Measurements from ENCODE around the gene WASHC2C.
"Not testable (repeated sequence)": the region's sequence is repeated elsewhere in the genome, so short reads cannot be mapped to it uniquely, and the experiment has no call there.

The WASHC2C gene

DNA sequence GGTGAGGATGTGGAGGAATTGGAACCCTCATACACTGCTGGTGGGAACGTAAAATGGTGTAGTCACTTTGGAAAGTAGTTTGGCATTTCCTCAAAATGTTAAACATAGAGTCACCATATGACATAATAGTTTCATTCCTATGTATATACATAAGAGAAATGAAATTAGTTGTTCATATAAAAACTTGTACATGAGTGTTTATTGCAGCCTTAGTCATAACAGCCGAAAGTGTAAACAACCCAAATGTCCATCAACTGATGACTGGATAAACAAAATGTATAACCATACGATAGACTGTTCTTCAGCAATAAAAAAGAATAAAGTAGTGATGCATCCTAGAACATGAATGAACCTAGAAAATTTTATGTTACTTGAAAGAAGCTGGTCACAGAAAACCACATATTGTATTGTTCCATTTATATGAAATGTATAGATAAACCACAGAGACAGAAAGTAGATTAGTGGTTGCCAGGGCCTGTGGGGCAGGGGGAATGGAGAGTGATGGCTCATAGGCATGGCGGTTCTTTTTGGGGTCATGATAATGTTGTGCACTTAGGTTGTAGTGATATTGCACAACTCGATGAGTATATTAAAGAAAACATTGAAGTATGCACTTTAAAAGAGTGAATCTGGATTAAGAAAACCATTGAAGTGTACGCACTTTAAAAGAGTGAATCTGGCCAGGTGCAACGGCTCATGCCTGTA is 44.8 kb downstream of the WASHC2C start:
- DNase-seq: not testable (repeated sequence)

- not testable (repeated sequence) for DNase-seq
Observed at GRCh38 chr10:45786217-45786616, 59.2 kb downstream of the WASHC2C start.

GRCh38 chr10:45787212-45787741 is 60.2 kb downstream of the WASHC2C start:
- not testable (repeated sequence) for DNase-seq

DNA sequence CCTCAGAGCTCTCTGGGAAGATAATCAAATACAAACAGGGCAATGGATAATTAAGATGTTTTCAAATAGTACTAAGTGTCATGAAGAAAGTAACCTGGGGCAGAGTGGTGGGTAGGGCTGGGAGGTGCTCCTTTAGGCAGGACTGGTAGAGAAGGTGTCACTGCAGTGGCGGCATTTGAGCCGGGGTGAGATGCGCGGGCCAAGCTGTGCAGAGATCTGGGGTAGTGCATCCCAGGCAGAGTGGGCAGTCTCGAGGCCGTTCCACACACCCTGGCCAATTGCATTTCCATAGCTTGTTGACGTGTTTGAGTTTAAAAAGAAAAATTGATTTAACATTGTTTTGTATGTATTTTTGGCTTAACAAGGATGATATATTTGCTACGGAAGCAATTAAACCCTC is 62.9 kb downstream of the WASHC2C start:
- DNase-seq: not testable (repeated sequence)

- DNase-seq: not testable (repeated sequence)
Observed at GRCh38 chr10:45790694-45791426, 63.8 kb downstream of the WASHC2C start.

DNA sequence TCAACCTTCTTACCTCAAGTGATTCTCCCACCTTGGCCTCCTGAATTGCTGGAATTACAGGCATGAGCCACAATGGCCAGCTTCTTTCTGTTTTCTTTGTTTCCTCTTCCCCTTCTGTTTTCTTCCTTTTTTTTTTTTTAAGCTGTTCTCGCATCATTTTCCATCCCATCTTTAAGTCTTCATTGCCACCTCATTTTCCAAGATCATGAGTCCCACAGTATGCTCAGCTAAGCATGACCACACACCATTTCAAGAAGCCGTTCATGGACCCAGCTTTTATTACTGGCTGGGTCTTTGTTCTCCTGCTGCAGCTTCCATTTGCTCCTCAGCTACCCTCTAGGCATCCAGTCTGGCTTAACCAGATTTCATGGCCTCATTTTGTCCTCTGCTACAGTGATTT is 67.7 kb downstream of the WASHC2C start:
- DNase-seq: not testable (repeated sequence)

DNA sequence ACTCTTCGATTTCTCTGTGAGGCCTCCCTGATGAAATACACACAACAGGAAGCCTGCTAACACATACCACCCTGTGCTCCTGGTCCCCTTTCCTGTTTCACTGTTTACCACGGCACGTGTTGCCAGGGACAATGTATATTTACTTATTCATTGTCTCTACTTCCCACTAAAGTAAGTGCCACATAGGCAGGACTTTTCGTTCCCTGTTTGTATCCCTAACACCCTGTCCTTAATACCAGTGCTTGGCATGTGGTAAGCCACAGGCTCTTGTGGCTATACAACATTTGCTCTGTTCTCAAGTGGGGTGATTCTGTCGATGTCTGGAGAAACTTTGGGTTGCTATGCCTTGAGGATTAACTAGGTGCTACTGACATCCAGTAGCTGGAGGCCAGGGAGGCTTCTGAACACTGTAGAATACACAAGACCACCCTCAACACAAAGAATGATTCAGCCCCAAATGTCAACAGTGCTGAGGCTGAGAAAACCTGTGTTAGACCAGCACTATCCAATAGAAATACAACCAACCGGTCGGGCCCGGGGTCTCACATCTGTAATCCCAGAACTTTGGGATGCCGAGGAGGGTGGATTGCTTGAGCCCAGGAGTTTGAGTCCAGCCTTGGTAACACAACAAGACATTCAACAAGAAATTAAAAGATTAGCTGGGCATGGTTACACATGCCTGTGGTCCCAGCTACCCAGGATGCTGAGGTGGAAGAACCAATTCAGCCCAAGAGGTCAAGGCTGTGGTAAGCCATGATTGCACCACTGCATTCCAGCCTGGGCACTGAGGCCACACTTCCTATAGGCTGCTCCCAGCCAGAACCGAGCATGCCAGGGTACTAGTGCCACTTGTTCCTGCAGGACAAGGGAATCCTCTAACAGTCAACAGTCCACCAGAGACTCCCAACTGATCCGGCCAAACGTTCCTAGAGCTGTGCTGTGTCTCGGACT is 76.3 kb downstream of the WASHC2C start:
- peak; percentile 71 for DNase-seq

DNA sequence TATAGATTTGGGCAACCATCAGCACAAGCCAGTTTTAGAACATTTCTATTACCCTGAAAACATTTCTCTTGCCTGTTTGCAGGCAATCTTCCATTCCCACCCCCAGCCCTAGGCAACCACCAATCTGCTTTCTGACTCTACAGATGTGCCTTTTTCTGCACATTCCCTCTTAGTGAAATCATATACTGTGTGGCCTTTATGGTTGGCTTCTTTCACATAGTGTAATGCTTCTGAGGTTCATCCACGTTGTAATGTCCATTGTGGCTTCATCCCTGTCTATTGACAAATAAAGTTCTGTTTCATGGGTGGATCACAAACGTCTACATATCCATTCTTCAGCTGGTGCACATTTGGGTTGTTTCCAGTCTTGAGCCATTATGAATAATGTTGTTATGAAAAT is 77.9 kb downstream of the WASHC2C start:
- not testable (repeated sequence) for DNase-seq

DNA sequence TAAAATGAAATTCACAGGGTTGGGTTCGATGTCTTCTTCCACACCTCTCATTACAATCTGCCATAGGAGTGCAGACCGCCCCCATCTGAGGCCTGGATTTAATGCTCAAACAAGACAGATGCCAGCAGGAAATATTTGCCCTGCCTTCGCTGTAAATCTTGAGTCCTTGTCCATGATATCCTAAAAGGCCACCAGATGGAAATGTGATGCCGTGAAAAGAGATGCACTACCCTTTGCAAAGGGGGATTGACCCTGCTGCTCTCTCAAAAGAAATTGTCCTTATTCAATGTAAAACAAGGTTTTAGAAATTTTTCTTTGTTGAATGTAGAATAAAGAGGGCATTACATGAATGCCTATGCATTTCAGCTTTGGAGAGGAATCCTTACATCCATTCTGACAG is 82.8 kb downstream of the WASHC2C start:
- peak; percentile 13 for DNase-seq

GRCh38 chr10:45811075-45811474 is 84.0 kb downstream of the WASHC2C start:
- no peak for DNase-seq

DNA sequence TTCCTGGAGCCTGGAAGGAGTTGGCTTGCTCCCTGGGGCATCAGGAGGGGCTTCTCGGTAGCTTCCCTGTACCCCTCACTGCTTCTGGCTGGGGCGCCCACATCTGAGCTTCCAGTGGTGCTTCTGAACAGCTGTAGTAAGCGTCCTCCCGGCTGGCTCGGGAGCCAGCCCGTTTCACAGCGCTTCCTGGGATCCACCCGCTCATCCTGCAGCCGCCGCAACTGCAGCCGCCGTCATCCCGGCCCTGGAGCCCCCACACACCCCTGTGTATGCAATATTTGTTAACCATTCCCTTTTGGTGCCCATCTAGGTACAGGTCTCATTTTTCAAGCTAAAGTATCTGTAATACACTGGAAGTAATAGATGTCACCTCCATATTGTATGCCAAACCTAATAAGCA is 85.9 kb downstream of the WASHC2C start:
- not testable (repeated sequence) for DNase-seq

- not testable (repeated sequence) for DNase-seq
Observed at GRCh38 chr10:45814146-45814545, 87.1 kb downstream of the WASHC2C start.

DNA sequence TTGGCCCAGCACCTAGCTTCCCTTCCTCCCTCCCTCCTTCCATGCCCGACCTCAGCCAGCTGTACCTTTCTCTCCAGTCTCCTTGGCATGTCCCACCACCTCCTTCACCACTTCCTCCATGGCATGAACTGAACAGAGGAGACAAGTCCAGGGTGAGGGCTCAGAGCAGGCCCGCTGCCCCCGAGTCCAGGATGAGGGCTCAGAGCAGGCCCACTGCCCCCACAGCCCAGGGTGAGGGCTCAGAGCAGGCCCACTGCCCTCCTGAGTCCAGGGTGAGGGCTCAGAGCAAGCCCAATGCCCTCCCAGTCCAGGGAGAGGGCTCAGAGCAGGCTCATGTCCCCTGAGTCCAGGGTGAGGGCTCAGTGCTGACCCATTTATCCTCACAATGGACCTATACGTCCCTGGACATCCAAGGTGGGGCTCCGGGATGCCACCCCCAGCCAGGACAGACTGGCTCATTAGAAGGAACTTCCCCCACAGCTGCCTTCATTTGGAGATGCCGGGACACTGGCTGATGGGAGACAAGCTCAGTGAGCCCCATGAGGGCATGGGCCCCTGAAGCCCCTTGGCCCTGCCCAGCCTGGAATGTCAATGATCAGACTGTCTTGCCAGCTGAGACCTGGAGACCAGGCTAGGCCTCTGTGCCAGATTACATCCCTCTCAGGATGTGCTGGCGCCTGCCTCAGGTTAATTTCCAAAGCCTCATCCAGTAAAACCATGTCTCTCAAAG is 90.2 kb downstream of the WASHC2C start:
- no peak for DNase-seq

DNA sequence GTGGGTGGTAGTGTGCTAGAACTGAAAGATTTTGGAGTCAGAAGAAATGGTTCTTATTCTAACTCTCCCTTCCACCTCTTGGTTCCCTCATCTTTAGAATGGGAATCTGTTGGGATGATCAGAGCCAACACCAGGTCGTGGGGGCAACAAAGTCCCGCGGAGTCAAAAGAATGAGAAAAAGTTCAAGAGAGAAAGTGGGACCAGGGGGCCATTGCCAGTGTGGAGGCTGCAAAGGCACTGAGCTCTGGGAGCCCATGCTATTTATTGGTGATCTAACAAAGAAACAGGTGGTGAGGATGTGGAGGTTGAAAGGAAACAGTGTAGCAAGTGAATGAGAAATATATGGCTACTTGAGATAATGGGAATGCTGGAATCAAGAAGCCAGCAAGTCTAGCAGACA is 90.8 kb downstream of the WASHC2C start:
- DNase-seq: no peak

DNA sequence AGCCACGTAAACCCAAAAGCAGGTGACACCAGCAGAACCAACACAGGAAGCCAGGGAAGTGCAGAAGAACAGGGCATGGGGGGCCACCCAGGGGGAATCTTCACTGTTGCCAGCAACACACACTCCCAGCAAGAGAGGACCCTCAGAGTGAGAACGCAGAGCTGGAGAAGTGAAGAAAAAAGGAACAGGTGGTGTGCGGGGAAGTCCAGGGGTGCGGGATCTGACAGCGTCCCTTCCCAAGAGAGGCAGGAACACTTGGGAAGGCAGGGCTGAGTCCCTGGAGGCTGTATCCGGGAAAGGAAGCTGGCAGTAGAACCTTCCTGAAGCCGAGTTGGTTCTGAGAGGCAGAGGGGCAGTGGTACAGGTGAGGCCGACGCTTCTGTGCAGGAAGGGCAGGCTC is 92.5 kb downstream of the WASHC2C start:
- DNase-seq: no peak

GRCh38 chr10:45820107-45820830 is 93.2 kb downstream of the WASHC2C start:
- DNase-seq: not testable (repeated sequence)

GRCh38 chr10:45822918-45823317 is 95.9 kb downstream of the WASHC2C start:
- DNase-seq: not testable (repeated sequence)
